K562 (cell line): Measurements from ENCODE around the gene NUDT6. TPM values are rescaled to one million over a fixed set of nuclear protein-coding genes. Genes with fewer than 3 reads are reported as not detected.
"Not testable (repeated sequence)": the region's sequence is repeated elsewhere in the genome, so short reads cannot be mapped to it uniquely, and the experiment has no call there.

Experiments
- ATAC-seq: fragments of 200-7000 bp; cut with Tn5 transposase; 3 replicates; pipeline ENCODE4 v1.9.1; 2020; ENCODE audit warnings: moderate library complexity
- BruUV-seq: library from RNA; stranded (reverse); fragments of 400-500 nt; replicated peaks from 2 replicates; lab custom pipeline; 2021; lab: Mats Ljungman, UMichigan
- CTCF ChIA-PET: fragments of 300-600 bp; formaldehyde crosslinking; extraction: SDS; loops from one replicate; lab custom pipeline; 2021; ENCODE audit warnings: low intra/inter-chr PET ratio; lab: Yijun Ruan, JAX
- POLR2A ChIA-PET: fragments of 300-600, 350-650 bp; sonication (Branson Sonifier 250); formaldehyde crosslinking; extraction: SDS; loops from one replicate; lab custom pipeline; 2021; ENCODE audit warnings: antibody characterized with exemption, inconsistent platforms; lab: Yijun Ruan, JAX
- DNase-seq, 4 experiments: peaks; one replicate each; pipeline versions ENCODE4 v3.0.0 to v3.0.0-alpha.2; 2011 to 2018; ENCODE audit warnings: low spot score in 3 of 4, mixed read lengths in 3 of 4; ENCODE audit errors: extremely low read depth in 1 of 4
- FAIRE-seq: peaks from 2 replicates; lab custom pipeline; 2011; peaks lifted over from hg19 to GRCh38; lab: Jason Lieb, UNC
- H2AFZ ChIP-seq: 2 replicates; pipeline ENCODE4 v1.6.0; 2011; ENCODE audit warnings: low read depth, low read length, control low read depth, inconsistent platforms
- H3K27ac ChIP-seq: fragments of 200-600 bp; 3 replicates; pipeline ENCODE4 v1.8.0; 2011; ENCODE audit warnings: low read depth, mild to moderate bottlenecking, control low read depth, inconsistent platforms, low read length, moderate library complexity, mixed read lengths; ENCODE audit errors: extremely low read depth
- H3K27me3 ChIP-seq, 2 experiments: fragments of 300-600 bp in 1 of 2; 2 replicates in 1 of 2; 3 replicates in 1 of 2; pipeline versions ENCODE4 v1.6.0 to v1.8.0; 2011; ENCODE audit warnings: inconsistent platforms in 2 of 2, low read length in 2 of 2, mild to moderate bottlenecking in 1 of 2, mixed read lengths in 1 of 2, moderate library complexity in 1 of 2; ENCODE audit not compliant: control insufficient read depth in 2 of 2, insufficient read depth in 2 of 2
- H3K36me3 ChIP-seq: fragments of 300-600 bp; 3 replicates; pipeline ENCODE4 v1.8.0; 2011; ENCODE audit warnings: mild to moderate bottlenecking, low read length, inconsistent platforms; ENCODE audit not compliant: control insufficient read depth, insufficient read depth
- H3K4me1 ChIP-seq, 2 experiments: fragments of 200-600 bp in 1 of 2; replicated peaks in 1 of 2; 2 replicates in 1 of 2; 3 replicates in 1 of 2; pipeline versions ENCODE4 v1.5.1 to v1.8.0; 2011; ENCODE audit warnings: inconsistent platforms in 2 of 2, low read length in 2 of 2, mild to moderate bottlenecking in 1 of 2, mixed read lengths in 1 of 2, moderate library complexity in 1 of 2; ENCODE audit not compliant: control insufficient read depth in 2 of 2, insufficient read depth in 2 of 2
- H3K4me2 ChIP-seq: 2 replicates; pipeline ENCODE4 v1.6.1; 2011; ENCODE audit warnings: low read length, control low read depth, inconsistent platforms, mixed read lengths; ENCODE audit not compliant: insufficient read depth
- H3K4me3 ChIP-seq: fragments of 200-600 bp; sonication (generic), shearing (Covaris generic); 2 replicates; pipeline ENCODE4 v1.5.1; 2016; ENCODE audit warnings: control low read depth, inconsistent platforms
- H3K79me2 ChIP-seq: fragments of 200-600 bp; 3 replicates; pipeline ENCODE4 v1.8.0; 2011; ENCODE audit warnings: low read length, inconsistent platforms; ENCODE audit not compliant: control insufficient read depth, insufficient read depth
- H3K9ac ChIP-seq, 2 experiments: 2 replicates each; pipeline versions ENCODE4 v1.6.0 to v1.6.1; 2011; ENCODE audit warnings: low read depth in 2 of 2, low read length in 2 of 2, control low read depth in 1 of 2, inconsistent platforms in 1 of 2, mild to moderate bottlenecking in 1 of 2, mixed read lengths in 1 of 2; ENCODE audit not compliant: insufficient read depth in 1 of 2
- H3K9me1 ChIP-seq: one replicate; pipeline ENCODE4 v1.6.0; 2011; ENCODE audit warnings: inconsistent platforms, mild to moderate bottlenecking, low read length, moderate library complexity; ENCODE audit not compliant: control insufficient read depth, insufficient read depth
- H3K9me3 ChIP-seq: replicated peaks from 2 replicates; pipeline ENCODE4 v1.5.1; 2011; ENCODE audit warnings: low read depth, low read length, inconsistent platforms; ENCODE audit not compliant: control insufficient read depth, insufficient read depth
- H4K20me1 ChIP-seq: replicated peaks from 2 replicates; pipeline ENCODE4 v1.6.1; 2011; ENCODE audit warnings: low read length, inconsistent platforms, mixed read lengths; ENCODE audit not compliant: control insufficient read depth, insufficient read depth
- GMEB1 ChIP-seq: fragments of 250-450 bp; sonication (Bioruptor Pico); IDR thresholded peaks from 2 replicates; pipeline ENCODE4 v1.4.0; 2020; ENCODE audit warnings: mild to moderate bottlenecking
- NFRKB ChIP-seq: fragments of 450-650 bp; IDR thresholded peaks from 2 replicates; pipeline ENCODE4 v1.6.1; 2016; ENCODE audit warnings: low read depth
- PRMT5 ChIP-seq: sonication (generic); formaldehyde crosslinking; IDR thresholded peaks from 2 replicates; pipeline ENCODE4 v1.5.0; 2020; ENCODE audit warnings: missing genetic modification reagents
- WGBS: fragments of 100-300 bp; shearing (Covaris generic); methylation state at CpG from one replicate; pipeline ENCODE4 v1.1.6; 2016; ENCODE audit warnings: low coverage, mixed read lengths; ENCODE audit not compliant: insufficient coverage; ENCODE audit errors: missing lambda C conversion rate; 5-methylcytosine and 5-hydroxymethylcytosine counted together
- in situ Hi-C: fragments of 300-500 bp; cut with MboI; formaldehyde crosslinking; loops from 4 replicates; pipeline ENCODE4 v1.15.0; 2018; ENCODE audit warnings: inconsistent platforms, mixed read lengths
- intact Hi-C: fragments of 100-400 bp; cut with micrococcal nuclease; formaldehyde crosslinking; loops from 2 replicates; pipeline ENCODE4 v1.14.2; 2022
- polyA plus RNA-seq, 8 experiments: library from polyadenylated mRNA; depleted of rRNA in 4 of 8; stranded (reverse) in 5 of 8; unstranded in 3 of 8; fragments of >200 nt; fragmentation: Nextera tagmentation in 2 of 8; fragmentation: Illumina TruSeq in 1 of 8; extraction: Ambion mirVana in 2 of 8; extraction: Trizol in 1 of 8; gene quantifications; 2 replicates each; pipeline versions ENCODE4 v1.2.1 to v1.2.3, GENCODE V29; 2011 to 2014; ENCODE audit warnings: inconsistent platforms in 1 of 8, missing spikeins in 1 of 8
- total RNA-seq, 7 experiments: library from RNA; depleted of rRNA in 6 of 7; stranded (reverse); fragments of >200 nt in 6 of 7; fragmentation: Illumina TruSeq in 2 of 7; extraction: Trizol in 2 of 7; gene quantifications; 2 replicates each; pipeline versions ENCODE4 v1.2.1 to v1.2.3, GENCODE V29; 2011 to 2021; ENCODE audit warnings: low replicate concordance in 1 of 7

The NUDT6 gene
- total and polyA plus RNA-seq, 9 of the 15 experiments (the other 6 are each of a cell fraction or from before 2014, with no cell fraction given): 9.4 to 18.1 (median 13.4) TPM

DNA sequence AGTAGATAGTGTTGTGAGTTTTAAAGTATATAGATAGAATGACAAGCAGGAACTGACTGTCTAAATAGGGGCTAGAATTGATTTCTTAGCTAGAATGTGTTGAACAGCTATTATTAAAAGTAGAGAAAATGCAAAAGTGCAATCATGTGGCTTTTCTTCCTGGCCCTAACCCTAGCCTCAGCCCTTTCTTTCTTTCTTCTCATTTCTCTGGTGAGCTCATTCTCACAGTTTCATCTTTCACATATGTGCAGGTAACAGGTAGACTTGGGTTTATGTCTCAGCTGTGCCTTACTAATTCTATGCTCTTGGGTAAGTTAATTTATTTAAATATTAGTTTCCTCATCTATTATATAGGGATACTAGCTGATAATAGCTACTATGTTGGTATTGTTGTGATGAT is 70.8 kb downstream of the NUDT6 start (continued):
- TF ChIP-seq GMEB1 (no peak), PRMT5 (CRISPR knock-in tag) (no peak), NFRKB (no peak)

- BruUV-seq, ATAC-seq, H3K27me3 ChIP-seq, H3K9me1 ChIP-seq, H3K4me3 ChIP-seq, FAIRE-seq, POLR2A ChIA-PET, H3K9me3 ChIP-seq, H3K27ac ChIP-seq, intact Hi-C loops, CTCF ChIA-PET, H3K4me2 ChIP-seq, H3K4me1 ChIP-seq, H3K36me3 ChIP-seq, H4K20me1 ChIP-seq, H2AFZ ChIP-seq, DNase-seq, in situ Hi-C loops, H3K79me2 ChIP-seq, H3K9ac ChIP-seq: not testable (repeated sequence)
- 97% methylated on average over 3 of the region's 3 CpGs for WGBS
These were observed 72.6 kb downstream of the NUDT6 start for GRCh38 chr4:122849789-122850188.
